ENCODE data around the gene MAP1S. TPM values are rescaled to one million over a fixed set of nuclear protein-coding genes. Genes with fewer than 3 reads are reported as not detected.

MAP1S gene
- total RNA-seq, 3 donors from 2014 or later: 11.2 to 17.4 (median 15.4) TPM

GRCh38 chr19:17726964-17727773, 7.9 kb downstream of the MAP1S start:
- TF ChIP-seq POLR2A (IDR thresholded peaks at IDR 0.05) (no peak), POLR2AphosphoS5 (IDR thresholded peaks at IDR 0.05) (no peak)
- TF ChIP-seq, protein P1, sequence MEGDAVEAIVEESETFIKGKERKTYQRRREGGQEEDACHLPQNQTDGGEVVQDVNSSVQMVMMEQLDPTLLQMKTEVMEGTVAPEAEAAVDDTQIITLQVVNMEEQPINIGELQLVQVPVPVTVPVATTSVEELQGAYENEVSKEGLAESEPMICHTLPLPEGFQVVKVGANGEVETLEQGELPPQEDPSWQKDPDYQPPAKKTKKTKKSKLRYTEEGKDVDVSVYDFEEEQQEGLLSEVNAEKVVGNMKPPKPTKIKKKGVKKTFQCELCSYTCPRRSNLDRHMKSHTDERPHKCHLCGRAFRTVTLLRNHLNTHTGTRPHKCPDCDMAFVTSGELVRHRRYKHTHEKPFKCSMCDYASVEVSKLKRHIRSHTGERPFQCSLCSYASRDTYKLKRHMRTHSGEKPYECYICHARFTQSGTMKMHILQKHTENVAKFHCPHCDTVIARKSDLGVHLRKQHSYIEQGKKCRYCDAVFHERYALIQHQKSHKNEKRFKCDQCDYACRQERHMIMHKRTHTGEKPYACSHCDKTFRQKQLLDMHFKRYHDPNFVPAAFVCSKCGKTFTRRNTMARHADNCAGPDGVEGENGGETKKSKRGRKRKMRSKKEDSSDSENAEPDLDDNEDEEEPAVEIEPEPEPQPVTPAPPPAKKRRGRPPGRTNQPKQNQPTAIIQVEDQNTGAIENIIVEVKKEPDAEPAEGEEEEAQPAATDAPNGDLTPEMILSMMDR (IDR thresholded peaks at IDR 0.05): no peak
- H3K36me3 ChIP-seq: no peaks in the 10 kb centered on the region
- H3K27me3 ChIP-seq: no peaks in the 10 kb centered on the region
- H3K4me1 ChIP-seq: no peaks in the 10 kb centered on the region
- no peak overlapping the region for H3K4me3 ChIP-seq
- no peak for DNase-seq (ENCODE audit: low spot score in 2 of 2)
- intact Hi-C loops (cut with DNase I; ENCODE audit: low total_unique reads): no loop called here
- H3K9me3 ChIP-seq: no peaks in the 10 kb centered on the region
- H3K27ac ChIP-seq: no peak overlapping the region

DNA sequence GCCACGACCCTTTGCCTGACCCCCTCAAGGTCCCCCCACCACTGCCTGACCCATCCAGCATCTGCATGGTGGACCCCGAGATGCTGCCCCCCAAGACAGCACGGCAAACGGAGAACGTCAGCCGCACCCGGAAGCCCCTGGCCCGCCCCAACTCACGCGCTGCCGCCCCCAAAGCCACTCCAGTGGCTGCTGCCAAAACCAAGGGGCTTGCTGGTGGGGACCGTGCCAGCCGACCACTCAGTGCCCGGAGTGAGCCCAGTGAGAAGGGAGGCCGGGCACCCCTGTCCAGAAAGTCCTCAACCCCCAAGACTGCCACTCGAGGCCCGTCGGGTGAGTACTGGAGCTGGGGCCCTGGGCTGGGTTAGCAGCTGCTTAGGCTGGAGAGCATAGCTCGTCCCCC, 8.6 kb downstream of the MAP1S start:
- Histone ChIP-seq H3K27ac (no peak overlapping the region), H3K4me3 (no peak overlapping the region), H3K27me3 (no peaks in the 10 kb centered on the region), H3K4me1 (no peaks in the 10 kb centered on the region), H3K9me3 (no peaks in the 10 kb centered on the region), H3K36me3 (no peaks in the 10 kb centered on the region)
- DNase-seq (ENCODE audit: low spot score in 2 of 2): no peak
- TF ChIP-seq, protein P1 (IDR thresholded peaks at IDR 0.05): no peak
- TF ChIP-seq POLR2AphosphoS5 (IDR thresholded peaks at IDR 0.05) (no peak), POLR2A (IDR thresholded peaks at IDR 0.05) (no peak)
- intact Hi-C loops (cut with DNase I; ENCODE audit: low total_unique reads): no loop called here

DNA sequence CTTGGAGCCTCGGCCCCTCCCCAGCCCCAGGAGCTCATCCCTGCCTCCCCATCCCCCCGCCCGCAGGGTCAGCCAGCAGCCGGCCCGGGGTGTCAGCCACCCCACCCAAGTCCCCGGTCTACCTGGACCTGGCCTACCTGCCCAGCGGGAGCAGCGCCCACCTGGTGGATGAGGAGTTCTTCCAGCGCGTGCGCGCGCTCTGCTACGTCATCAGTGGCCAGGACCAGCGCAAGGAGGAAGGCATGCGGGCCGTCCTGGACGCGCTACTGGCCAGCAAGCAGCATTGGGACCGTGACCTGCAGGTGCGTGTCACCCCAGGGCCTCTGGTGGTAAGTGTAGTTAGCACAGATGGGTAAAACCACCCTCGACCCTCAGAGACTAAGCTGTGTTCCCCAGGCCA, 13.8 kb downstream of the MAP1S start:
- H3K36me3 ChIP-seq: peaks cover 8% of the 10 kb centered on the region
- no peak overlapping the region for H3K4me3 ChIP-seq
- TF ChIP-seq, protein P1 (IDR thresholded peaks at IDR 0.05): no peak
- TF ChIP-seq POLR2AphosphoS5 (IDR thresholded peaks at IDR 0.05): no peak
- TF ChIP-seq POLR2A (IDR thresholded peaks at IDR 0.05): no peak
- intact Hi-C loops (cut with DNase I; ENCODE audit: low total_unique reads): no loop called here
- no peaks in the 10 kb centered on the region for H3K9me3 ChIP-seq
- H3K4me1 ChIP-seq: no peaks in the 10 kb centered on the region
- no peak overlapping the region for H3K27ac ChIP-seq
- DNase-seq (ENCODE audit: low spot score in 2 of 2): no peak
- H3K27me3 ChIP-seq: no peaks in the 10 kb centered on the region

DNA sequence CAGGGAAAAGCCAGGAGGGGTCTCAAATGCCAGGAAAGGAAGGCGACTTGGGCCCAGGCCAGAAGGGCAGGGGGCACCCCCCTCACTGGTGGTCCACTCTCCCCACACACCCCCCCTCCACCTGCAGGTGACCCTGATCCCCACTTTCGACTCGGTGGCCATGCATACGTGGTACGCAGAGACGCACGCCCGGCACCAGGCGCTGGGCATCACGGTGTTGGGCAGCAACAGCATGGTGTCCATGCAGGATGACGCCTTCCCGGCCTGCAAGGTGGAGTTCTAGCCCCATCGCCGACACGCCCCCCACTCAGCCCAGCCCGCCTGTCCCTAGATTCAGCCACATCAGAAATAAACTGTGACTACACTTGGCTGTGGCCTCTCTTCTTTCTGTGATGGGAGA, 14.9 kb downstream of the MAP1S start:
- no peak for TF ChIP-seq POLR2AphosphoS5 (IDR thresholded peaks at IDR 0.05)
- TF ChIP-seq, protein P1 (IDR thresholded peaks at IDR 0.05): no peak
- TF ChIP-seq POLR2A (IDR thresholded peaks at IDR 0.05): no peak
- Histone ChIP-seq H3K36me3 (peaks cover 8% of the 10 kb centered on the region), H3K27me3 (no peaks in the 10 kb centered on the region)

GRCh38 chr19:17735410-17735809, 16.1 kb downstream of the MAP1S start:
- Histone ChIP-seq H3K36me3 (peaks cover 8% of the 10 kb centered on the region), H3K27me3 (no peaks in the 10 kb centered on the region)
- no peak for DNase-seq (ENCODE audit: low spot score in 2 of 2)

More for the DNA sequence above, 14.9 kb downstream of the MAP1S start:
- no peaks in the 10 kb centered on the region for H3K4me1 ChIP-seq
- no peak for DNase-seq (ENCODE audit: low spot score in 2 of 2)
- no peak overlapping the region for H3K27ac ChIP-seq
- intact Hi-C loops (cut with DNase I; ENCODE audit: low total_unique reads): no loop called here
- H3K4me3 ChIP-seq: no peak overlapping the region
- no peaks in the 10 kb centered on the region for H3K9me3 ChIP-seq

More at GRCh38 chr19:17735410-17735809, 16.1 kb downstream of the MAP1S start:
- Histone ChIP-seq H3K4me1 (no peaks in the 10 kb centered on the region), H3K27ac (no peak overlapping the region), H3K9me3 (no peaks in the 10 kb centered on the region), H3K4me3 (no peak overlapping the region)
- TF ChIP-seq, protein P1 (IDR thresholded peaks at IDR 0.05): no peak
- TF ChIP-seq POLR2AphosphoS5 (IDR thresholded peaks at IDR 0.05): no peak
- no peak for TF ChIP-seq POLR2A (IDR thresholded peaks at IDR 0.05)
- intact Hi-C loops (cut with DNase I; ENCODE audit: low total_unique reads): no loop called here
